K562 (cell line): Measurements from ENCODE around the gene TMEM184B. TPM values are rescaled to one million over a fixed set of nuclear protein-coding genes. Genes with fewer than 3 reads are reported as not detected.

Source experiments
- ARNT ChIP-seq, 2 experiments: fragments of 450-650 bp; IDR thresholded peaks; 2 replicates each; pipeline ENCODE4 v1.6.1; 2016; ENCODE audit warnings: mild to moderate bottlenecking in 1 of 2
- ASH1L ChIP-seq: fragments of 450-650 bp; IDR thresholded peaks from 2 replicates; pipeline ENCODE4 v1.6.1; 2018; ENCODE audit warnings: borderline replicate concordance, mild to moderate bottlenecking, low read depth; ENCODE audit not compliant: partially characterized antibody
- CHCHD3 ChIP-seq: fragments of 250-450 bp; sonication (Bioruptor Pico); IDR thresholded peaks from 2 replicates; pipeline ENCODE4 v2.1.2; 2022; ENCODE audit warnings: mild to moderate bottlenecking
- HEY1 ChIP-seq: fragments of 250-450 bp; sonication (Bioruptor Pico); IDR thresholded peaks from 2 replicates; pipeline ENCODE4 v1.5.0; 2020; ENCODE audit warnings: mild to moderate bottlenecking, moderate library complexity, borderline replicate concordance
- MBD2 ChIP-seq: sonication (generic); IDR thresholded peaks from 2 replicates; pipeline ENCODE4 v1.6.1; 2016; ENCODE audit warnings: low read depth, borderline replicate concordance
- MYNN ChIP-seq, 2 experiments: sonication (generic); formaldehyde crosslinking in 1 of 2; IDR thresholded peaks; 2 replicates each; pipeline versions ENCODE4 v1.5.0 to v1.6.1; 2016 to 2020; ENCODE audit warnings: antibody characterized with exemption in 1 of 2, missing genetic modification reagents in 1 of 2
- PHF8 ChIP-seq: fragments of 200-600 bp; sonication (generic); IDR thresholded peaks from 2 replicates; pipeline ENCODE4 v1.6.1; 2012; ENCODE audit warnings: mixed run types, mild to moderate bottlenecking, inconsistent platforms, low read length, moderate library complexity, borderline replicate concordance
- RBBP5 ChIP-seq: fragments of 200-600 bp; sonication (generic); IDR thresholded peaks from 2 replicates; pipeline ENCODE4 v1.6.1; 2012; ENCODE audit warnings: borderline replicate concordance, mild to moderate bottlenecking, low read length, control low read depth, inconsistent platforms; ENCODE audit not compliant: insufficient read depth, poor library complexity, severe bottlenecking
- SMARCE1 ChIP-seq: fragments of 450-650 bp; IDR thresholded peaks from 2 replicates; pipeline ENCODE4 v1.7.1; 2016; ENCODE audit warnings: mild to moderate bottlenecking
- SRSF9 ChIP-seq: fragments of 200-400 bp; formaldehyde crosslinking; IDR thresholded peaks from 2 replicates; pipeline ENCODE4 v1.6.1; 2017; ENCODE audit warnings: low read depth, low read length, borderline replicate concordance
- THRAP3 ChIP-seq: fragments of 450-650 bp; IDR thresholded peaks from 2 replicates; pipeline ENCODE4 v1.6.1; 2016; ENCODE audit warnings: mild to moderate bottlenecking, inconsistent platforms, borderline replicate concordance
- ZC3H8 ChIP-seq: fragments of 450-650 bp; IDR thresholded peaks from 2 replicates; pipeline ENCODE4 v1.6.1; 2017
- ZNF324 ChIP-seq: fragments of 250-450 bp; sonication (Bioruptor Pico); IDR thresholded peaks from 2 replicates; pipeline ENCODE4 v1.4.0; 2020; ENCODE audit warnings: mild to moderate bottlenecking
- ZNF431 ChIP-seq: sonication (generic); formaldehyde crosslinking; IDR thresholded peaks from 2 replicates; pipeline ENCODE4 v1.8.0; 2022; ENCODE audit warnings: mild to moderate bottlenecking, missing genetic modification reagents
- polyA plus RNA-seq, 8 experiments: library from polyadenylated mRNA; depleted of rRNA in 4 of 8; stranded (reverse) in 5 of 8; unstranded in 3 of 8; fragments of >200 nt; fragmentation: Nextera tagmentation in 2 of 8; fragmentation: Illumina TruSeq in 1 of 8; extraction: Ambion mirVana in 2 of 8; extraction: Trizol in 1 of 8; gene quantifications; 2 replicates each; pipeline versions ENCODE4 v1.2.1 to v1.2.3, GENCODE V29; 2011 to 2014; ENCODE audit warnings: inconsistent platforms in 1 of 8, missing spikeins in 1 of 8
- total RNA-seq, 7 experiments: library from RNA; depleted of rRNA in 6 of 7; stranded (reverse); fragments of >200 nt in 6 of 7; fragmentation: Illumina TruSeq in 2 of 7; extraction: Trizol in 2 of 7; gene quantifications; 2 replicates each; pipeline versions ENCODE4 v1.2.1 to v1.2.3, GENCODE V29; 2011 to 2021; ENCODE audit warnings: low replicate concordance in 1 of 7
- TF ChIP-seq, protein P1 (sequence below): fragments of 450-650 bp; IDR thresholded peaks from 2 replicates; pipeline ENCODE4 v1.6.1; 2016
- TF ChIP-seq, protein P2 (sequence below): fragments of 450-650 bp; IDR thresholded peaks from 2 replicates; pipeline ENCODE4 v1.6.1; 2016; ENCODE audit warnings: antibody characterized with exemption

Gene TMEM184B
- total and polyA plus RNA-seq, 9 of the 15 experiments (the other 6 are each of a cell fraction or from before 2014, with no cell fraction given) = 0.31 to 25.1 (median 6.2) TPM

DNA sequence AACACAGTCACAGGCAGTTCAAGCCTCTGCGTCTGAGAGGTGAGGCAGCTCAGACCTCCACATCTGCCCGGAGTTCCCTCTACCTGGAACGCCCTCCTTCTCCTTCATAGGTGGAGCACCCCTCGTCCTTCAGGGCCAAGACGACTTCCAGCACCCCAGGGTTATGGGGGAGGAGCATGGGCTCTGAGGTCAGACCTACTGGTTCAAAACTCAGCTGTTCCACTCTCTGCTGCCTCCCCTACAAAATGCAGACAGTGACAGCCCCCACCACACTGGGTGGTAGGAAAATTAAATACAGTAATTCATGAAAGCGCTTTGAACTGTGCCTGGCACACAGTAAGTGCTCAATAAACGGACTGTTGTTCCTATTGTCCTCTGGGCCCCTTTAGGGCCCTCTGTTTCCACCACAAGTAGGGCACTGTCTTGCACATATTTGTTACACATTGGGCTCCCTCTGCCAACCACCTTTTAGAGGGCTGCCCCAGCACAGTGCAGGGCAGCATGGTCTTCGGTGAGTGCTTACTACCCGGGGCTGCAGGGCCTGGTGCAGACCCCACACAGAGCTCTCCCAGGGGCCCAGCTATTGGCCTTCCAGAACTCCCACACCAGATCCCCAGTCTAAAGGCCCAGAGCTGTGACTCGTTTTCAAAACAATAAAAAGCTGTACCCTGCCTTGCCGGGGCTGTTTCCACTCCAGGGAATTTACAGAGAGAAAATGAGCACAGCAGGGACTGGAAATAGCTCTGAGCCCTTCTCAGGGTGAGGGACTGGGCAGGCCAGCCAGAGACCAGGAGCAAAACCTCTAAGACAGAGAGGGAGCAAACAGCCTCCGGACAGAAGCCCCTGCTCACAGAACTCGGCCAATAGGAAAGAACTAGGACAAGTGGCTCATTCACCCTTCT is 2.5 kb downstream of the TMEM184B start (continued):
- TF ChIP-seq, protein P1, sequence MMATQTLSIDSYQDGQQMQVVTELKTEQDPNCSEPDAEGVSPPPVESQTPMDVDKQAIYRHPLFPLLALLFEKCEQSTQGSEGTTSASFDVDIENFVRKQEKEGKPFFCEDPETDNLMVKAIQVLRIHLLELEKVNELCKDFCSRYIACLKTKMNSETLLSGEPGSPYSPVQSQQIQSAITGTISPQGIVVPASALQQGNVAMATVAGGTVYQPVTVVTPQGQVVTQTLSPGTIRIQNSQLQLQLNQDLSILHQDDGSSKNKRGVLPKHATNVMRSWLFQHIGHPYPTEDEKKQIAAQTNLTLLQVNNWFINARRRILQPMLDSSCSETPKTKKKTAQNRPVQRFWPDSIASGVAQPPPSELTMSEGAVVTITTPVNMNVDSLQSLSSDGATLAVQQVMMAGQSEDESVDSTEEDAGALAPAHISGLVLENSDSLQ = no peak
- TF ChIP-seq ZNF431 (CRISPR knock-in tag) (no peak), MBD2 (no peak), ZC3H8 (no peak), ZNF324 (CRISPR knock-in tag) (no peak), SMARCE1 (no peak), CHCHD3 (CRISPR knock-in tag) (no peak), RBBP5 (no peak), ARNT (IDR thresholded peaks at IDR 0.05) (no peak), THRAP3 (no peak), ASH1L (no peak), MYNN (IDR thresholded peaks at IDR 0.05) (no peak), MYNN (CRISPR knock-in tag; IDR thresholded peaks at IDR 0.05) (no peak), PHF8 (no peak), HEY1 (CRISPR knock-in tag) (no peak), SRSF9 (no peak)
- TF ChIP-seq, protein P2, sequence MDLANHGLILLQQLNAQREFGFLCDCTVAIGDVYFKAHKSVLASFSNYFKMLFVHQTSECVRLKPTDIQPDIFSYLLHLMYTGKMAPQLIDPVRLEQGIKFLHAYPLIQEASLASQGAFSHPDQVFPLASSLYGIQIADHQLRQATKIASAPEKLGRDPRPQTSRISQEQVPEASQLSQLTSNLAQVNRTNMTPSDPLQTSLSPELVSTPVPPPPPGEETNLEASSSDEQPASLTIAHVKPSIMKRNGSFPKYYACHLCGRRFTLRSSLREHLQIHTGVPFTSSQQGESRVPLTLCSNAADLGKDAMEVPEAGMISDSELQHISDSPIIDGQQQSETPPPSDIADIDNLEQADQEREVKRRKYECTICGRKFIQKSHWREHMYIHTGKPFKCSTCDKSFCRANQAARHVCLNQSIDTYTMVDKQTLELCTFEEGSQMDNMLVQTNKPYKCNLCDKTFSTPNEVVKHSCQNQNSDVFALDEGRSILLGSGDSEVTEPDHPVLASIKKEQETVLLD = no peak
